Kidney capillary endothelial cell (primary cell): ENCODE data around the gene TSPAN9.

ENCODE experiments used
- DNase-seq: peaks from one replicate; pipeline ENCODE4 v3.0.0-alpha.2; 2018; ENCODE audit warnings: low spot score

TSPAN9 gene

GRCh38 chr12:3141339-3142321, 64.5 kb downstream of the TSPAN9 start:
- DNase-seq = no peak

GRCh38 chr12:3142386-3142785, 65.2 kb downstream of the TSPAN9 start:
- DNase-seq = no peak

- DNase-seq = no peak
These were observed 67.3 kb downstream of the TSPAN9 start for GRCh38 chr12:3144495-3144894.

- no peak for DNase-seq
These were observed 67.9 kb downstream of the TSPAN9 start for GRCh38 chr12:3145033-3145432.

- no peak for DNase-seq
These were observed 68.5 kb downstream of the TSPAN9 start for GRCh38 chr12:3145546-3146310.

- DNase-seq = no peak
These were observed 70.1 kb downstream of the TSPAN9 start for GRCh38 chr12:3147260-3147659.

GRCh38 chr12:3148366-3149000, 71.3 kb downstream of the TSPAN9 start:
- no peak for DNase-seq

GRCh38 chr12:3149515-3150307, 72.5 kb downstream of the TSPAN9 start:
- DNase-seq = no peak

GRCh38 chr12:3150308-3150670, 73.1 kb downstream of the TSPAN9 start:
- no peak for DNase-seq

- DNase-seq = peak; percentile 67
These were observed 74.0 kb downstream of the TSPAN9 start for GRCh38 chr12:3150931-3151835.

GRCh38 chr12:3152011-3152511, 74.9 kb downstream of the TSPAN9 start:
- DNase-seq = peak; percentile 65

- peak; percentile 75 for DNase-seq
These were observed 75.7 kb downstream of the TSPAN9 start for GRCh38 chr12:3152892-3153291.

- no peak for DNase-seq
These were observed 76.8 kb downstream of the TSPAN9 start for GRCh38 chr12:3154006-3154405.

- DNase-seq = no peak
These were observed 78.7 kb downstream of the TSPAN9 start for GRCh38 chr12:3155702-3156370.

GRCh38 chr12:3157581-3158323, 80.6 kb downstream of the TSPAN9 start:
- DNase-seq = no peak

- DNase-seq = no peak
These were observed 81.8 kb downstream of the TSPAN9 start for GRCh38 chr12:3158851-3159465.

GRCh38 chr12:3160081-3160480, 82.9 kb downstream of the TSPAN9 start:
- no peak for DNase-seq

- DNase-seq = no peak
These were observed 84.7 kb downstream of the TSPAN9 start for GRCh38 chr12:3161861-3162260.
